ENCODE measurements around the gene MTMR10. TPM values are rescaled to one million over a fixed set of nuclear protein-coding genes. Genes with fewer than 3 reads are reported as not detected.

MTMR10 gene
- total RNA-seq, 1 donor from 2014 or later = 18.8 TPM

- Histone ChIP-seq H3K36me3 (ENCODE audit: control insufficient read depth, insufficient read depth, low read length) (peaks cover 2% of the 10 kb centered on the region), H3K4me3 (ENCODE audit: low read depth, low read length) (no peak overlapping the region), H3K27me3 (ENCODE audit: control insufficient read depth, insufficient read depth, low read length) (no peaks in the 10 kb centered on the region)
- peak; percentile 67 for DNase-seq (ENCODE audit: low read depth)
- TF ChIP-seq CTCF (IDR thresholded peaks at IDR 0.05; ENCODE audit: insufficient read depth, low read length, poor library complexity, severe bottlenecking) = no peak
Observed at GRCh38 chr15:30922480-30923311, 68.7 kb downstream of the MTMR10 start.

GRCh38 chr15:30921781-30922479 lies 69.5 kb downstream of the MTMR10 start:
- no peak for TF ChIP-seq CTCF (IDR thresholded peaks at IDR 0.05; ENCODE audit: insufficient read depth, low read length, poor library complexity, severe bottlenecking)
- H3K36me3 ChIP-seq (ENCODE audit: control insufficient read depth, insufficient read depth, low read length) = no peaks in the 10 kb centered on the region
- DNase-seq (ENCODE audit: low read depth) = peak; percentile 54
- H3K27me3 ChIP-seq (ENCODE audit: control insufficient read depth, insufficient read depth, low read length) = no peaks in the 10 kb centered on the region
- no peak overlapping the region for H3K4me3 ChIP-seq (ENCODE audit: low read depth, low read length)

GRCh38 chr15:30921106-30921505 lies 70.3 kb downstream of the MTMR10 start:
- TF ChIP-seq CTCF (IDR thresholded peaks at IDR 0.05; ENCODE audit: insufficient read depth, low read length, poor library complexity, severe bottlenecking) = no peak
- no peaks in the 10 kb centered on the region for H3K36me3 ChIP-seq (ENCODE audit: control insufficient read depth, insufficient read depth, low read length)

GRCh38 chr15:30919877-30920550 lies 71.4 kb downstream of the MTMR10 start:
- Histone ChIP-seq H3K36me3 (ENCODE audit: control insufficient read depth, insufficient read depth, low read length) (no peaks in the 10 kb centered on the region), H3K4me3 (ENCODE audit: low read depth, low read length) (no peak overlapping the region), H3K27me3 (ENCODE audit: control insufficient read depth, insufficient read depth, low read length) (no peaks in the 10 kb centered on the region)
- DNase-seq (ENCODE audit: low read depth) = no peak
- no peak for TF ChIP-seq CTCF (IDR thresholded peaks at IDR 0.05; ENCODE audit: insufficient read depth, low read length, poor library complexity, severe bottlenecking)

More at GRCh38 chr15:30921106-30921505, 70.3 kb downstream of the MTMR10 start:
- no peak for DNase-seq (ENCODE audit: low read depth)
- Histone ChIP-seq H3K27me3 (ENCODE audit: control insufficient read depth, insufficient read depth, low read length) (no peaks in the 10 kb centered on the region), H3K4me3 (ENCODE audit: low read depth, low read length) (no peak overlapping the region)

- no peak overlapping the region for H3K4me3 ChIP-seq (ENCODE audit: low read depth, low read length)
- no peaks in the 10 kb centered on the region for H3K36me3 ChIP-seq (ENCODE audit: control insufficient read depth, insufficient read depth, low read length)
Observed at GRCh38 chr15:30918366-30918765, 73.1 kb downstream of the MTMR10 start.

More at GRCh38 chr15:30918366-30918765, 73.1 kb downstream of the MTMR10 start:
- TF ChIP-seq CTCF (IDR thresholded peaks at IDR 0.05; ENCODE audit: insufficient read depth, low read length, poor library complexity, severe bottlenecking) = no peak
- H3K27me3 ChIP-seq (ENCODE audit: control insufficient read depth, insufficient read depth, low read length) = no peaks in the 10 kb centered on the region
- DNase-seq (ENCODE audit: low read depth) = no peak

Measured in kidney epithelial cell (primary cell).